ENCODE results near the gene ATG10.

The ATG10 gene

GRCh38 chr5:82178378-82178777, 206.6 kb downstream of the ATG10 start:
- no peak for DNase-seq (ENCODE audit: low read depth)
- TF ChIP-seq, protein P1, sequence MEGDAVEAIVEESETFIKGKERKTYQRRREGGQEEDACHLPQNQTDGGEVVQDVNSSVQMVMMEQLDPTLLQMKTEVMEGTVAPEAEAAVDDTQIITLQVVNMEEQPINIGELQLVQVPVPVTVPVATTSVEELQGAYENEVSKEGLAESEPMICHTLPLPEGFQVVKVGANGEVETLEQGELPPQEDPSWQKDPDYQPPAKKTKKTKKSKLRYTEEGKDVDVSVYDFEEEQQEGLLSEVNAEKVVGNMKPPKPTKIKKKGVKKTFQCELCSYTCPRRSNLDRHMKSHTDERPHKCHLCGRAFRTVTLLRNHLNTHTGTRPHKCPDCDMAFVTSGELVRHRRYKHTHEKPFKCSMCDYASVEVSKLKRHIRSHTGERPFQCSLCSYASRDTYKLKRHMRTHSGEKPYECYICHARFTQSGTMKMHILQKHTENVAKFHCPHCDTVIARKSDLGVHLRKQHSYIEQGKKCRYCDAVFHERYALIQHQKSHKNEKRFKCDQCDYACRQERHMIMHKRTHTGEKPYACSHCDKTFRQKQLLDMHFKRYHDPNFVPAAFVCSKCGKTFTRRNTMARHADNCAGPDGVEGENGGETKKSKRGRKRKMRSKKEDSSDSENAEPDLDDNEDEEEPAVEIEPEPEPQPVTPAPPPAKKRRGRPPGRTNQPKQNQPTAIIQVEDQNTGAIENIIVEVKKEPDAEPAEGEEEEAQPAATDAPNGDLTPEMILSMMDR (conservative IDR thresholded peaks at IDR 0.05; ENCODE audit: low read depth, low read length) = no peak
- no peak overlapping the region for H3K4me3 ChIP-seq (ENCODE audit: low read length)

DNA sequence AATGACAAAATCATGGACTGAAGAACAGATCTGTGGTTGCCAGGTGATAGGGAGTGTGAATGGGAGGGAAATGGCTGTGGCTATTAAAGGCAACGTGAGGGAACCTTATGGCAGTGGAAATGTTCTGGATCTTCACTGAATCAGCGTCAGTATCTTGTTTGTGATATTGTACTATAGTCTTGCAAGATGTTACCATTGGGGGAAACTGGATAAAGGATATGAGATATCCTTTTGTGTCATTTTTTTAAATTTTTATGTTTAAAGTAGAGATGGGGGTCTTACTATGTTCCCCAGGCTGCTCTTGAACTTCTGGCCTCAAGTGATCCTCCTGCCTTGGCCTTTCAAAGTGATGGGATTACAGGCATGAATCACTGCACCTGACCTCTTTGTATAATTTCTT, 210.8 kb downstream of the ATG10 start:
- no peak for DNase-seq (ENCODE audit: low read depth)
- H3K4me3 ChIP-seq (ENCODE audit: low read length) = no peak overlapping the region
- TF ChIP-seq, protein P1 (conservative IDR thresholded peaks at IDR 0.05; ENCODE audit: low read depth, low read length) = no peak

DNA sequence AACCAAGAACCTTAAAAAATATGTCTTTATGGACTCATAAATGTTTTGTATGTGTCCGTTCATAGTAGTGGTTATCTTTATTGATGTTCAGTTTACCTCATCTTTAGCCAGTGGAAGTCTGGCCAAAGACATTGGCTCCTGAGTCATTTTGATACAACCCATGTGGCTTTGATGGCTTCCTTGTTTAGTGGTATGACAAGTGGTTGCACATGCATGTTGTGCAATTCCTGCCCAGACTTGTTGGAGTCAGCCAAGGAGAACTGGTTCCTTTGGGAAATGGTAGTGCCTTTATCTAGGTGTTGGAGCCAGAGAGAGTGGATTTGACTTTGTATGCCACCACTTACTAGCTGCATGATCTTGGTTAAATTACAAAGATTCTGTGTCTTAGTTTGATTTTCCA, 212.0 kb downstream of the ATG10 start:
- DNase-seq (ENCODE audit: low read depth) = no peak
- TF ChIP-seq, protein P1 (conservative IDR thresholded peaks at IDR 0.05; ENCODE audit: low read depth, low read length) = no peak
- H3K4me3 ChIP-seq (ENCODE audit: low read length) = no peak overlapping the region

GRCh38 chr5:82185851-82186250, 214.0 kb downstream of the ATG10 start:
- TF ChIP-seq, protein P1 (conservative IDR thresholded peaks at IDR 0.05; ENCODE audit: low read depth, low read length) = no peak
- no peak for DNase-seq (ENCODE audit: low read depth)
- H3K4me3 ChIP-seq (ENCODE audit: low read length) = no peak overlapping the region

- TF ChIP-seq, protein P1 (conservative IDR thresholded peaks at IDR 0.05; ENCODE audit: low read depth, low read length) = no peak
- H3K4me3 ChIP-seq (ENCODE audit: low read length) = no peak overlapping the region
- no peak for DNase-seq (ENCODE audit: low read depth)
Observed at GRCh38 chr5:82197550-82197949, 225.7 kb downstream of the ATG10 start.

- H3K4me3 ChIP-seq (ENCODE audit: low read length) = no peak overlapping the region
- DNase-seq (ENCODE audit: low read depth) = no peak
- TF ChIP-seq, protein P1 (conservative IDR thresholded peaks at IDR 0.05; ENCODE audit: low read depth, low read length) = no peak
Observed at GRCh38 chr5:82204567-82204966, 232.7 kb downstream of the ATG10 start.

- H3K4me3 ChIP-seq (ENCODE audit: low read length) = no peak overlapping the region
- no peak for DNase-seq (ENCODE audit: low read depth)
- TF ChIP-seq, protein P1 (conservative IDR thresholded peaks at IDR 0.05; ENCODE audit: low read depth, low read length) = no peak
Observed at GRCh38 chr5:82205005-82205404, 233.2 kb downstream of the ATG10 start.
